ENCODE results near the gene ACTRT2.

The ACTRT2 gene

DNA sequence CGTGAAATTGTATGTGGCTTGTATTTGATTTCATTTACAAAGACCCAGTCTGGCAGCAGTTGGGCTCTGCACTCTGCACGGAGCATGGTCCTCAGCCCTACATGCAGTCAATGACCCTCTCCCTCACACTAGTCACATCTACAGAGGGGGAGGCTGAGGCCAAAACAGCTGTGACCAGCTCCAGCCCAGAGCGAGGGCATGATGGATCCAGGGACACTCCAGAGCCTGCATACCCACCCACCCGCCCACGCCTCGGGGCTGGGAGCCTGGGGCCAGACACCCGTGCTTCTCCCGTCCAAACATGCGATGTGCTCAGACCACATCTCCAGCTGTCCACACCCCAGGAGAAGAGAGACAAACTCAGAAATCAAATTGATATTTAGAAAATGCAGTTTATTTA is 33.8 kb downstream of the ACTRT2 start:
- no peak for DNase-seq (ENCODE audit: low read depth in 2 of 2)

DNA sequence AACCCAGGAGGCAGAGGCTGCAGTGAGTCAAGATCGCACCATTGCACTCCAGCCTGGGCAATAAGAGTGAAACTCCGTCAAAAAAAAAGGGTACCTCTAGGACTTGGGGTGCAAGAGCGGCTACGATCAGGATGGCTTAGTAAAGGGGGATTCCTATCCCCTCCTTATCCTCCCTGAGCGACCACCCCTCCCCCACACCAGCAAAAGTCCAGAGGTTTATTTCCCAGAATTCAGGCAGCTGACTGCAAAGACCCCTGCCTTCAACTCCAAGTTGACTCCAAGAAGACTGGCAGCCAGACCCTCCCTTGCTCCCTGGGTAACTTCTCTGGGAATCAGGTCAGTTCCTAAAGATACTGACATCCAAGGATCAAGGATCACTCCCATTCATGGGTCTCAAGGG is 35.4 kb downstream of the ACTRT2 start:
- no peak for DNase-seq (ENCODE audit: low read depth in 2 of 2)

DNA sequence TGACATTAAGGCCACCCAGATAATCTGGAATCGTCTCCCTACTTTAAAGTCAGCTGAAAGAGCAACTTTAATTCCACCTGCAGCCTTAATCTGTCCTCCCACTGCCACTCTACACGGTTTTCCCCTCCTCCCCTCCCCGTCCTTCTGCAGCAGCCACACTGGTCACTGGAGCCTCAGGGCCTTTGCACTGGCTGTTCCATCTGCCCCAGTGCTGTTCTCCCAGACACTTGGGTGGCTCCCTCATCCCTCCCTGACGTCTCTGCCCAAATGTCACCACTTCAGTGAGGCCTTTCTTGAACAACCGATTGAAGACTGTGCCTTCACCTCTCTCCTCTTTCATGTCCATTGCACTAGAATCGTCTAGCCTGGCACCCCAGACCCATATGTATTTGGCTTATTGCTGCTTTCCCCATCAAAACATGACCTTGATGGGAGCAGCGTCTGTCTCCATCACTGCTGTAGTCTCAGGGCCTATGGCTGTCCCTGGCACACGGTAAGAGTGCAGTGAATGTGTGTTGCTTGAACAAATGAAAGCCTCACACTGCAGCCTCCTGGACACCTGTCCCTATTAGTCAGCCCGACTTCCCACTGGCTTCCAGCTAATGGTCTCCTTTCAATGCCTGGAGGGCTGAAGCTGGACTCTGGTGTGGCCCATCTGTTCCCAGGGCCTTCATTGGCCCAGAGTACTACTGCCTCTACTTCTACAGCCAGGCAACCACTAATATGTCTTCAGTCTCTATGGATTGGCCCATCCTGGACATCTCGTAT is 37.2 kb downstream of the ACTRT2 start:
- DNase-seq (ENCODE audit: low read depth in 2 of 2) = no peak

DNA sequence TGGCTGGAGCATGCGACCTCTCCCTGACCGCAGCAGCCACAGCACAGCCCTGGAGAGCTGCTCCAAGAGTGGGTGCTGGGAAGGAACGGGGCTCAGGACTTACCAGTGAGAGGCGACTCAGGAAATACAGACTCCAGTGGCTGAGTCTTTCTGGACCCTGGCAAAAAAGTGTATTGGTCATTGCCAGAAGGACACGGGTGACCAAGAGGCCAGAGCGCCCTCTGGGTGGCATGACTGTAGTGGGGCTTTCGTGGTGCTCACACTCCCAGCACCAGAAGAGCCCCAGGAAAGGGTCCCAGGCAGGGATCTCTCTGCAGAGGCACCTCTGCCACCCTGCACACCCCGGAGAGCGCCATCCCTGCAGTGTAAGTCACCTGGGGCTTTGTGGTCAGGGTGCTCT is 38.9 kb downstream of the ACTRT2 start:
- no peak for DNase-seq (ENCODE audit: low read depth in 2 of 2)

DNA sequence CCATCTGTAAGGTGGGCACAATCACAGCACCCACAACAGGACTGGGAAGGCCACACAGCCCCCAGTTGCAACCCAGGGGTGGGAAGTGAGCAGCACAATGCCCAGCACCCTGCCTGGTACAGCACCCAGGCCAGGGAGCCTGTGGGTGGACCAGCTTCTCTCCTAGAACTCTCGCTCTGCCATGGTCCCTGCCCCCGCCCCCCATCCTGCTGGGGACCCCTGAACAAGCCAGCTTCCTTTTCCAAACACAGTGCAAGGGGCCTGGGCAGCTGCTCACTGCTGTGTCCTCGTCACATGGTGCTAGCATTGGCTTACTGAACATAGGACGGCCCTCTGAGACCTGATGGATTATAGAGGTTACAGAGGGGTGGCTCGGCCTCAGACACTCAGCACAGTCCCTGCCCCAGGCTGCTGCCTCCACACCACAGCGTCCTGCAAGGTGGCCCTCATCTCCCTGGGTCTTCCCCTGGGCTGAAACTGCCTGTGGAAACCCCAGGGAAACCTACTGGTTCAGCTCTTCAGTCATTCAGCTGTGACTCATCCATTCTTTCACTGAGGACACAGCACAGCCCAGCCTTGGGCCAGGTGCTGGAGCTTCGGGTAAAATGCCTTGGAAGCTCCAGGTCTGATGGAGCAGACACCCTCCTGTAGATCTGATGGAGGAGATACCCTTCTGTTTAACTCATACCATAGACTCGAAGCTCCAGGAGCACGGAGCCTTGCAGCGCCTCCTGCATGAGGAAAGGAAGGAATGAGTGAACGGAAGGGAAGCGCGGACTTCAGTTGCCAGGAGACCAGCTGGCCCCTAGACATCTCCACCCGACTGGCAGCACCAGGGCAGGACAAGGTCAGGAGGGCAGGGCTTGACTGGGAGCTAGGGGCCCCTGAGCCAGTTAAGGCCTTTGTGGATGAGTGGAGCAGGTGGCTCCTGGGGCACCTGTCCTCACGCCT is 39.6 kb downstream of the ACTRT2 start:
- DNase-seq (ENCODE audit: low read depth in 2 of 2) = no peak

DNA sequence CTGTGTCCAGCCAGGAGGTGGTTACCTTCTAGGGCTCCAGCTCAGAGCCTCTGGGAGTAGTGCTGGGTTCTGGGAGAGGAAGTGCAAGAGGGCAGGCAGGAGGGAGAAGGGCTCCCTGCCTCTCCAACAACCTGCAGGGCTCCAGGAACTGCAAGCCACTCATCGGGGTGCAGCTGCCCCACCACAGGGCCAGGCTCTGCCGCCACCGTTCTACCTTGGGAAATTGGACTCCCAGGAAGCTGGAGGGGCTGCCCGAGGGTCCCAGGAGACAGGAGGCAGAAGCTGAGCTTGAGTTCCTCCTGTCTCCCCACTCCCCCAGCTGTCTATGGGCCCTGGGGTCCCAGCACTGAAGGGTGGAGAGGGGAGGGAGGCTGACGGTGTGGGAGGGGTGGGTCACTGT is 40.3 kb downstream of the ACTRT2 start:
- DNase-seq (ENCODE audit: low read depth in 2 of 2) = no peak

DNA sequence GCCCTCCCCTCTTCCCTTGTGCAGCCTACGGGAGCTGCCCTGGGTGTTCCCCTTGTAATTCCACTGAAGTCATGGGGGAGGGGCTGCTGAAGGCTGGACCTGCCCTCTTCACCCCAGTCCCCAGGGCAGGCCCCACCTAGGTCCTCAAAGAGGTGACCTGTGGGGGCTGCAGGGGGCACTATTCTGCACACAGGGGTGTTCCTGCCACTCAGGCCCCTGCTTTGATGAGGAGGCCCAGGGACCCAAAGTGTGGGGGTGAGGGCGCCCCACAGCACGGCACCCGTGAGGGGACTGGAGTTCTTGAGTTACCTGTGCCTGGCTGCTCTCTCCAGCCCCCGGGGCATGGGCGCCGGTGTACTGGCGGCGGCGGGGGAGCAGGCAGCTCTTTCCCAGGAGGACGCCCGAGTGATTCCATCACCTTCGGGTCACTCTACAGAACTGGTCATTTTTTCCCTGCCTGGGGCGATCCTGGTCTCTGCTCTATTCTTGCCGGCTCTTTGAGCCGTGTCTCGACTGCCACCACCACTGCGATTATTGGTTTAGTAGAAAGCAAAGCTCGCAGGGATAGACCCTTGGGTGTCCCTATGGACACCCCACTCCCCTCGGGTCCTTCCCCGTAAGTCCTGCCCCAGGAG is 40.8 kb downstream of the ACTRT2 start:
- DNase-seq (ENCODE audit: low read depth in 2 of 2) = no peak

DNA sequence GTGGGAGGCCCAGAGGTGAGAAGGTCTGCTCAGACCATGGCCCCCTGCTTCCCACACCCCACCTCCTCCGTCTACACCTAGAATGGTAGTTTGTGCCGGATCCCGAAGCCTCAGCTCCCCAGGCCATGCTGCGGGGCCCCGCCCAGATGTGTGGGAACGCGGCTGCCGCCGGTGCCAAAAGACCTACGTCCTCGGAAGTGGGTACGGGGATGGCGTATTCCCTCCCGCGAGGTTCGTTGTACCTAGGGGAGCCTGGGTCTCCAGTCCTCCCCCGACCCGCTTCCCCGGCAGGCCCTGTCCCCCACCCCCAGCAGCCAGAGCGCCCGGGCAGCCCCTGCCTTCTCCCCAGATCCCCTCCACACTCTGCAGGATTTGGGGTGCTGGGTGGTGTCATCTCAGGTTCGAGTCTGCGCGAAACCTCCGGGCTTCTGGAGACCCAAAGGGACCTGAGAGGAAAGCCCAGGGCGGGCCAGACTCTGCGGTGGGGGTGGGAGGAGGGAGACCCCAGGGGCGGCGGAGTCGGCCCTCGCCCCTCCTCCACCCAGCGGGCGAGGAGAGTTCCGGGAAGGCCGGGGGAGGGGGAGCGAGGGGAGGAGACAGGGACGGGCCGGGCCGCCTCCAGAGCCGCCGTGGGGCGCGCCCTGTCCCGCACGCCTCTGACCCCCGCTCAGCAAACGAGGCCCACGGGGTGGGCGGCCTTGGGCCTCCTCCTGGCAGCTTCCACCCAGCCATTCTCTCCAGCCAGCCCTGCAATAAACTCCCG is 41.5 kb downstream of the ACTRT2 start:
- no peak for DNase-seq (ENCODE audit: low read depth in 2 of 2)

DNA sequence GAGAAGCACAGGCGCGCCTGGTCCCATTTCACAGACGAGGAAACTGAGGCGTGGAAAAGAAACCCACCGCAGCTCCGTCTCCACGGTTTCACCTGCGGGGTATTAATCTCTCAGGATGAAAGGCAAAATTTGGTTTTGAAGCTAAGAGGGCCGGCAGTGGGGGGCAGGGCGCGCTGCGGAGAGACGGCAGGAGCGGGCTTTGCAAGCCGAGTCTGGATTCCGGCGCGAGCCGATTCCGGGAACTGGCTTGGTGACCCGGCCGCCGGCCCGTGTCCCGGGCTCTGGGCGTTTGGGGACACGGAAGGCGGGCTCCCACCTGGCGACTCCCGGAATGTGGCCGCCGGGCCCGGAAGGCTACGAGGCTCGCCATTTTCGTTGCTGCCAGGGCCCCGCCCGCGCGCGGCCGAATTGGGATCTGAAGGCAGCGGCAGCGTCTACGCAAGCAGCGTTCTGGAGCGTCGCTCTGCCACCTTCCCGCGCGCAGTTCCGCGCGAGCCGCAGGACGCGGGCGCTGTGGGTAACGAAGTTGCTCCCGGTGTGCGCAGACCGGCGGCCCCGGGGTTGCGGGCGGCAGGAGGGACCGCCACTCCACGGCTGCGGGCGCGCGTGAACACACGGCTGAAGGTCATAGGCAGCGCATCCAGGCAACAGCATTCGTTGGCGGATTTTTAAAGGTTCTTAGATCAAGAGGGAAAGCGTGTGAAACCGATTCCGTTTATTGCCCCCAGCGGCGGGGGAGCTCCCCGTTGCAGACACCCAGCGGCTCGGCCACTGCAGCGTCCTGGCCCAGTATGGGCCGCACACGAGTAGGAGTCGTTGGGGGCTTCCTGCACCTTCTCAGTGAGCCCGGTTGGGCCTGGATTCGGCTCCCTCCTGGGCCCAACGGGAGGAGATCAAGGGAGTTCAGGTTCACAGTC is 42.4 kb downstream of the ACTRT2 start:
- DNase-seq (ENCODE audit: low read depth in 2 of 2) = no peak

DNA sequence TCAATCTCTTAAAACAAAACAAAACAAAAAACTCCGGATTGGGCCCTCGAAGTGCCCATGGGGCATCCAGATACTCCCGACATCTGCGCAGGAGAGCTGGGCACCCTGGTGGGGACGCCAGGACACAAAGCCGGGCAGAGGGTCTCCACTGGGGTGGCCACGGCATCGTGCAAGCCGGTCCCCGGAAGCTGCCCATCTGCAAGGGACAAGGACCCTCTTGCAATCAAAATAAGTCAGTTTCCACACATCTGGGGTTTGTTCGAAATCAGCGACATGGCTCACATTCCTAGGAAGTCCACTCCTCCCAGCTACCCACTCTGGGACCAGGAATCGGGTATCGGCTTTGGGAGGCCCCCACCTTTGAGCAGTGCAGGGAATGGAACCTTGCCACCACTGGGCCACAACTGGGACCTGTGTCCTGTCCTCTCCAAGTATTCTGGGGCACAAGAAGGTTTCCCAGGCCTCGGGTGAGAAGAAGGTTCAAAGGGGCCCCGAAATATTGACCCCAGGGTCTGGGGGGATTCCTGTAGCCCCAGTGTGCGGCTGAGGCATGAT is 43.1 kb downstream of the ACTRT2 start:
- DNase-seq (ENCODE audit: low read depth in 2 of 2) = no peak

DNA sequence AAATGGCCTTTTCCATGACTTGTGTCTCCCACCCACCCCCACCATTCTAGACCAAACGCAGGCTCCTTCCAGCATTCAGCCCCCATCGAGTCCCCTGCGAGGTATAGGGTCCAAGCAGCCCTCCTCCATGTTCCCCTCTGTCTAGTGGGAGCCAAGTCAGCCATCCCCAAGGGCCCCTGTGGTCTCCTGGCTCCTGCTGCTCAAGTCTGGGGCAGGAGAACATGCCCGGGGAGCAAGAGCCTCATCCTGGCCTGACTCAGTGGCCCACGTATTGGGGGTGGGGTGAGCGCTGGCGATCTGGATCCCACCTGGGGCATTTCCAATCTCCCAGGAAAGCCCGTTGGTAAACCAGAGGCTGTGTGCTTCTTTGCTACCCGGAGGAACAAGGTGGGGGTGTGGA is 43.6 kb downstream of the ACTRT2 start:
- DNase-seq (ENCODE audit: low read depth in 2 of 2) = no peak

DNA sequence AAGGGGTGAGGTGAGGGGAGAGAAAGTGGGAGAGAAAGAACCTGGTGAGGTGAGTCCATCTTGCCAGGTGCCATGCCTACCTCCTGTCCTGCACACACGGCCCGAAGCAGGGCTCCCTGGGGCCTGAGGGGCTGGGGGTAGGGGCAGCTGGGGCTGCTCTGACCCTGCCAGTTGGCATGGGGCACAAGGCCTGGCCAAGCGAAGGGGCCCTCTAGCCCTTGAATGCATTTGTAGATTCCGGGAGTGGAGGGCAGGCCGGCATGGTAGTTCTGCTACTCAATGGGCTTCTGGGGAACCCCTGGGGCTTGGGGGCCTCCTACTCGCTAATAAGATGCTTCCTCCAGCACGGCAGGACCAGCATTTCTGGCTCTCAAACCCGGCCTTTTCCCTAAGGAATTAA is 44.1 kb downstream of the ACTRT2 start:
- DNase-seq (ENCODE audit: low read depth in 2 of 2) = no peak

DNA sequence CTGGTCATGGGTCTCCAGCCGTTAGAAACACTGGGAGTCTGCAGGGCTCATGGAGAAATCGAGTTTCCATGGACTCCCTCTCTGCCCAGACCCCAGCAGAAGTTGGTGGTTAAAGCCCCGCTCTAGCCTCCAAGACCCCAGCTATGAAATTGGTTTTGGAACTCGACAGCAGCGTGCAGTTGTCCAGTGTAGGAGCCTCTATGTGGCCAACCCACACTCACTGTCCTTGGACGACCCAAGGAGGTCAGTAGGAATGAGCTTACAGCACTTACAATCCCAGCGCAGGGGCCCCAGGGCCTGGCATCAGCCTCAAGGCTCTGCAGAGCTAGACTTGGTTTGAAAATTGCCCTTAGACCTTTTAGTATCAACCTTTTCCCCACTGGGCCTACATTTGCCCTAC is 44.5 kb downstream of the ACTRT2 start:
- DNase-seq (ENCODE audit: low read depth in 2 of 2) = no peak

DNA sequence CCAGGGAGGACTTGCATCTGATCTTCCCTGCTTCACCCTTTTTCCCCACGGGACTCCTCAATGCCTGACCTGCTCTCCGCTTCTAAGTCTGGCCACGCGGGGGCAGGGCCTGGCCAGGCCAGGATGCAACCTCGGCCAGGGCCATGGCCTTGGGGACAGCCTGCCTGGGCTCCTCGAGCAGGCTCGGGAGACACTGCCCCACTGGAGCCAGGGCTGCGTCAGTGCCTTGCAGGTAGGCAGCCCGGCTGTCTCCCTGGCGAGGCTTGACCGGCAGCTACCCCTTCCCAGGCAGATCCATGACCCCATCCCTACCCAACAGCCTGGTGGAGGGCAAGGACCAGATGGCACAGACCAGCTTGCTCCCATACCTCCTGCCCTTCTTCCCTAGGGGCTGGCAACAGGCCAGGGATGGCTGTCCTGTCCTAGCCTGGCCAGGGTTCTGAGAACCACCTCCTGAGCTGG is 45.0 kb downstream of the ACTRT2 start:
- no peak for DNase-seq (ENCODE audit: low read depth in 2 of 2)

DNA sequence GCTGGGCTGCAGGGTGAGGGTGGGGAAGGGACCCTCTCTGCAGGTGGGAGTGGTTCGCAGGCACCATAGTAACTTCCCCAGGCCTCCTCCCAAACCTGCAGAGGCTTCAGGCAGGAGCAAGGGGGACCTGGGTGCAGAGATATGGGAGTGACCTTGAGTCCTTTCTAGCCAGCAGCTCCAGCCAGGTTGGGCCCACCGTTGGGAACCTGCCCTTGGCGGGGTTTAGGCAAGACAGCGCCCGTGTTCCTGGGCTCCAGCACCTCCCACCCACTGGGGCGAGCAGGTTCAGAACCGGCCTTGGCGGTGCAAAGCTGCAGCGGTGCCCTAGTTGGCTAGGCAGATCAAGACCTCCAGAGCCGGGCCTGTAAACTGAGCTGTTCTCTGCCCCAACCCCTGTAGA is 45.6 kb downstream of the ACTRT2 start:
- no peak for DNase-seq (ENCODE audit: low read depth in 2 of 2)

DNA sequence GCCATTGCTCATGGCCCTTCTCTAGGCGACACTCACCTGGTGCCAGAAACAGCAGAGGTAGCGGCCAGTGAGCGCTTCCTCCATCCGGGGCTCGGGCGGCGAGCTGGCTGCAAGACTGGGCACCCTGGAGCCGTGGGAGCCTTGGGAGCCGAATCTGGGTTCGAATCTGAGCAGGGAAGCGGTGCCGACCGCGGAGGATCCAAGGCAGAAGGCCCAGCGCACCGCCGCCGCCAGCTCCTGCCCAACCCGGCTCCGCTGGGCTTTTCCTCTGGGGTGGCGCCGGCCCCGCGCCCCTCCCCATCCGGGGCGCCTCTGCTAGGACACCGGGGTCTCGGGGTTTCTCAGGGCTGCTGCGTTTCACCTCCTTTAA is 46.0 kb downstream of the ACTRT2 start:
- DNase-seq (ENCODE audit: low read depth in 2 of 2) = no peak

DNA sequence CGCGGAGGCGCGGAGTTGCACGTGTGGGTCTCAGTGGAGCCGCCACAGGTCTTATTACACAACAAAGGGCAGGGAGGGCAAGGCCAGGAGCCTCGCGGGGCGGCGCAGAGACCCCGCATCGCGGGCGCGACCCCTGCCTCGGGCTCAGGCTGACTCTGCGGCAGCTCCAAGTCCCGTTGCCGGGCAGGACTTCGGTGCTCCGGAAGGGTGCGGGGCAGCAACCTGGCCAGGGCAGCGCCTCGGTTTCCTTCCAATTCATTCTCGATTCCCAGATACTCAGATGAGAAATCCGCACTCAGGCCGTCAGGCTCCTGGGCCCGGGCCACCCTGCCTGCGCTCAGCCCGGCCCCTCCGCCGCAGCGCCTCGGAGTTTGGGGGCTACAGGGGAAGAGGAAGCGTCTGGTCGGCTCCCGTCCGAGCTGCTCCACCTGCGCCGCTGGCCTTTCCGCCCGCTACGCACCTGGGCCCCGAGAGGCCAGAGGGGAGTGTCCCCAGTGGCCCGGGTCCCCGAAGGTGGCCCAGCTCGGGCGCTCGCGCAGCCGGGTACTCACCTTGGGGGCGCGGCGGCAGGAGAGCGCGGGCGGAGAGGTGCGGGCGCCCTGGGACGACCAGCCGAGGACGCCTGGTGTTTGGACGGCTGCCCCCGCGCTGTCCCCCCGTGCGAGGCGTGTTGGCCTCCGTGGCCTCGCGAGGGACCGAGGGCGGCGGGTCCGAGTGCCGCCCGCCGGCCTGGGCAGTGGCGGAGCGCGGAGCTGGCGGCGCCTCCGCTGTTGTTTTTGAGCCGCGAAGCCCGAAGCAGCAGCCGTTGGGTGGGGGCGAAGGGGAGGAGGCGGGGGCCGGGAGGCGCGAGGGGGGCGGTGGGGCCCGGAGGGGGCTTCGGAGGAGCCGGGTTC is 46.6 kb downstream of the ACTRT2 start:
- DNase-seq (ENCODE audit: low read depth in 2 of 2) = no peak

DNA sequence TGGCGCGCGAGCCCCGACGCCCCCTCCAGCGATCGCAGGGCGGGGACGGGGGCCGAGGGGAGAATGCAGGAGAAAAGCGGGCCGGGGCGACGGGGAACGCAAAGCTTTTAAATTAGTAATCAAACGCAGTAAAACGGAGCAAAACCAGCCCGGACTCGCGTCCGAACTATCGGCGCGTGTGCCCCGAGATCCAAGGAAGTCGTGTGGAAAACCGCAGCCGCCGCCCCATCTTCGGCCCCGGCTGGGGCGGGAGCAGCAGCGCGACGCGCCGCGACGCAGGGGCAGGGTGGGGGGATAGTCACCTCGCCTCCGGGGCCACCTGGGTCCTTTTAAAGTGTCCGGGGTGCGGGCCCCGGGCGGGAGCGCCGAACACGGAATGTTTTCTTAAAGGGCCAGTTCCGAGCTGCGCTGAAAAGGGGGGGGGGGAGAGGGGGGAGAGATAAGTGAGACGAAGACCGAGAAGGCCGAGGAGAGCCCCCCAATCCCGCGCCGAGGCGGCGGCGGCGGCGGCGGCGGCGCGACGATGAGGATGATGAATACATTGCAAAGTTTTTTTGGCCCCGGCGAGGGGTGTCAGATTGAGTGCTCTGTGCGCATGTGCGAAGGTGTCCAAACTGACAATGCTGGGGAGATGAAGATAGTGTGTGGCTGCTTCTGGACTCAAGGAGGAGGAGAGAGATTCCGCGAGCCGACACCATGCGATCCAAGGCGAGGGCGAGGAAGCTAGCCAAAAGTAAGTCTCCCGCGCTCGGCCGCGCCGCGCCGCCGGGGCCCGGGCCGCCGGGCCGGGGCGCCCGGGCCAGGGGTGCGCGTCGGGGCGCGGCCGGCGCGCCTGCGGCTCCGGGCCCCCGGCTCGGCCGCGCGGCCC is 47.5 kb downstream of the ACTRT2 start, which contains the start of gene PRDM16:
Gene PRDM16 (plus strand): TSS at position 640 of the 868 bp plus-strand sequence. CDS start 57 bp downstream, at position 697.
- peak in 1 of 2 donors; percentile 16 for DNase-seq (ENCODE audit: low read depth in 2 of 2)

All from stimulated activated CD4-positive, alpha-beta T cell treated with anti-CD3 and anti-CD28 coated beads, Interleukin-4, amount 100 ng/mL, for 48 hours (primary cell).